Activated CD8-positive, alpha-beta memory T cell treated with anti-CD3 and anti-CD28 coated beads, Interleukin-2, amount 50 U/mL, for 24 hours (primary cell): Measurements from ENCODE around the gene SNAP25.

ENCODE experiments used
- DNase-seq: peaks from one replicate; pipeline ENCODE4 v3.0.0-alpha.2; 2020; ENCODE audit errors: extremely low read depth

SNAP25 gene

GRCh38 chr20:10304471-10305046, 85.9 kb downstream of the SNAP25 start:
- no peak for DNase-seq

- no peak for DNase-seq
Measured at GRCh38 chr20:10306440-10307358, 88.1 kb downstream of the SNAP25 start.

- no peak for DNase-seq
Measured at GRCh38 chr20:10307359-10307735, 88.7 kb downstream of the SNAP25 start.

GRCh38 chr20:10308652-10309051, 90.0 kb downstream of the SNAP25 start:
- no peak for DNase-seq

- DNase-seq: no peak
Measured at GRCh38 chr20:10309326-10309725, 90.7 kb downstream of the SNAP25 start.

- no peak for DNase-seq
Measured at GRCh38 chr20:10312111-10312510, 93.5 kb downstream of the SNAP25 start.

GRCh38 chr20:10313215-10313614, 94.6 kb downstream of the SNAP25 start:
- no peak for DNase-seq

- no peak for DNase-seq
Measured at GRCh38 chr20:10313701-10314100, 95.1 kb downstream of the SNAP25 start.

GRCh38 chr20:10314198-10314597, 95.6 kb downstream of the SNAP25 start:
- DNase-seq: no peak

GRCh38 chr20:10315138-10315537, 96.5 kb downstream of the SNAP25 start:
- DNase-seq: no peak

GRCh38 chr20:10316582-10316981, 98.0 kb downstream of the SNAP25 start:
- no peak for DNase-seq

- DNase-seq: no peak
Measured at GRCh38 chr20:10318291-10319024, 99.8 kb downstream of the SNAP25 start.

- DNase-seq: no peak
Measured at GRCh38 chr20:10319855-10320254, 101.2 kb downstream of the SNAP25 start.

GRCh38 chr20:10321138-10321717, 102.6 kb downstream of the SNAP25 start:
- no peak for DNase-seq

GRCh38 chr20:10322073-10323012, 103.7 kb downstream of the SNAP25 start:
- DNase-seq: no peak

GRCh38 chr20:10323729-10324128, 105.1 kb downstream of the SNAP25 start:
- no peak for DNase-seq

GRCh38 chr20:10324198-10324847, 105.7 kb downstream of the SNAP25 start:
- no peak for DNase-seq

GRCh38 chr20:10328897-10329255, 110.2 kb downstream of the SNAP25 start:
- DNase-seq: no peak

GRCh38 chr20:10329387-10330005, 110.9 kb downstream of the SNAP25 start:
- DNase-seq: no peak

- no peak for DNase-seq
Measured at GRCh38 chr20:10330071-10330470, 111.4 kb downstream of the SNAP25 start.
